K562 (cell line): ENCODE data around the gene CCT5. TPM values are rescaled to one million over a fixed set of nuclear protein-coding genes. Genes with fewer than 3 reads are reported as not detected.

Experiments used
- ELK3 ChIP-seq: fragments of 450-650 bp; formaldehyde crosslinking; IDR thresholded peaks from 2 replicates; pipeline ENCODE4 v1.4.0; 2020; ENCODE audit warnings: mild to moderate bottlenecking
- MIER1 ChIP-seq: fragments of 450-650 bp; IDR thresholded peaks from 2 replicates; pipeline ENCODE4 v1.6.1; 2016; ENCODE audit warnings: antibody characterized with exemption, mild to moderate bottlenecking, low read depth
- MXD1 ChIP-seq: fragments of 250-450 bp; sonication (Bioruptor Pico); IDR thresholded peaks from 2 replicates; pipeline ENCODE4 v1.8.0; 2021; ENCODE audit warnings: borderline replicate concordance, mild to moderate bottlenecking, moderate library complexity; ENCODE audit not compliant: poor library complexity, severe bottlenecking
- NFATC3 ChIP-seq: fragments of 450-650 bp; IDR thresholded peaks from 2 replicates; pipeline ENCODE4 v1.6.1; 2017; ENCODE audit warnings: mild to moderate bottlenecking
- POLR2AphosphoS2 ChIP-seq: IDR thresholded peaks from 2 replicates; pipeline ENCODE4 v1.6.1; 2012; ENCODE audit warnings: low read length, improper control_type of control experiment
- PYGO2 ChIP-seq: fragments of 450-650 bp; IDR thresholded peaks from 2 replicates; pipeline ENCODE4 v1.6.1; 2016; ENCODE audit warnings: mild to moderate bottlenecking, missing genetic modification characterization, moderate library complexity, missing compliant biosample characterization
- SRSF7 ChIP-seq: fragments of 200-400 bp; formaldehyde crosslinking; optimal IDR thresholded peaks from 2 replicates; pipeline ENCODE3; 2017; ENCODE audit warnings: mild to moderate bottlenecking, low read depth, low read length
- ZBTB33 ChIP-seq: sonication (generic); formaldehyde crosslinking; IDR thresholded peaks from 2 replicates; pipeline ENCODE4 v1.8.1; 2023; ENCODE audit warnings: mild to moderate bottlenecking, missing genetic modification reagents
- ZNF140 ChIP-seq: fragments of 250-450 bp; sonication (Bioruptor Pico); IDR thresholded peaks from 2 replicates; pipeline ENCODE4 v1.8.0; 2021; ENCODE audit warnings: moderate library complexity, mild to moderate bottlenecking, inconsistent platforms
- ZNF263 ChIP-seq: sonication (generic); formaldehyde crosslinking; IDR thresholded peaks from 2 replicates; pipeline ENCODE4 v1.8.0; 2022; ENCODE audit warnings: mild to moderate bottlenecking, missing genetic modification reagents, borderline replicate concordance
- ZNF740 ChIP-seq, 3 experiments: fragments of 200-800 bp in 1 of 3; sonication (Bioruptor generic) in 1 of 3; sonication (generic) in 1 of 3; formaldehyde crosslinking in 1 of 3; IDR thresholded peaks; 2 replicates each; pipeline versions ENCODE4 v1.6.1 to v1.8.0; 2016 to 2022; ENCODE audit warnings: mild to moderate bottlenecking in 2 of 3, missing compliant biosample characterization in 2 of 3, missing genetic modification characterization in 2 of 3, missing genetic modification reagents in 1 of 3
- polyA plus RNA-seq, 8 experiments: library from polyadenylated mRNA; depleted of rRNA in 4 of 8; stranded (reverse) in 5 of 8; unstranded in 3 of 8; fragments of >200 nt; fragmentation: Nextera tagmentation in 2 of 8; fragmentation: Illumina TruSeq in 1 of 8; extraction: Ambion mirVana in 2 of 8; extraction: Trizol in 1 of 8; gene quantifications; 2 replicates each; pipeline versions ENCODE4 v1.2.1 to v1.2.3, GENCODE V29; 2011 to 2014; ENCODE audit warnings: inconsistent platforms in 1 of 8, missing spikeins in 1 of 8
- total RNA-seq, 7 experiments: library from RNA; depleted of rRNA in 6 of 7; stranded (reverse); fragments of >200 nt in 6 of 7; fragmentation: Illumina TruSeq in 2 of 7; extraction: Trizol in 2 of 7; gene quantifications; 2 replicates each; pipeline versions ENCODE4 v1.2.1 to v1.2.3, GENCODE V29; 2011 to 2021; ENCODE audit warnings: low replicate concordance in 1 of 7

CCT5 gene
- total and polyA plus RNA-seq, 9 of the 15 experiments (the other 6 are each of a cell fraction or from before 2014, with no cell fraction given): 782 to 1,606 (median 1,153) TPM

- TF ChIP-seq ZNF740 (CRISPR knock-in tag; IDR thresholded peaks at IDR 0.05) (no peak), ZNF740 (tag; IDR thresholded peaks at IDR 0.05) (no peak), PYGO2 (tag) (no peak), MXD1 (CRISPR knock-in tag) (no peak), ZNF263 (no peak), ELK3 (no peak), ZBTB33 (CRISPR knock-in tag) (no peak), POLR2AphosphoS2 (no peak), NFATC3 (no peak), SRSF7 (no peak), MIER1 (no peak), ZNF140 (CRISPR knock-in tag) (no peak)
These were observed 3.3 kb upstream of the CCT5 start (continued) for GRCh38 chr5:10246761-10247160.
